C4-2B (cell line): Measurements from ENCODE around the gene SUCNR1.
A peak's percentile ranks its signal among the peaks of the same experiment; 100 is the strongest.

Source experiments
- H3K27ac ChIP-seq: fragments of 450-650 bp; 2 replicates; pipeline ENCODE4 v1.5.1; 2017
- CTCF ChIP-seq: fragments of 450-650 bp; conservative IDR thresholded peaks from 2 replicates; pipeline ENCODE4 v1.5.1; 2017; ENCODE audit warnings: mild to moderate bottlenecking
- ZFX ChIP-seq: fragments of 450-650 bp; IDR thresholded peaks from 2 replicates; pipeline ENCODE4 v1.6.1; 2017

The SUCNR1 gene

DNA sequence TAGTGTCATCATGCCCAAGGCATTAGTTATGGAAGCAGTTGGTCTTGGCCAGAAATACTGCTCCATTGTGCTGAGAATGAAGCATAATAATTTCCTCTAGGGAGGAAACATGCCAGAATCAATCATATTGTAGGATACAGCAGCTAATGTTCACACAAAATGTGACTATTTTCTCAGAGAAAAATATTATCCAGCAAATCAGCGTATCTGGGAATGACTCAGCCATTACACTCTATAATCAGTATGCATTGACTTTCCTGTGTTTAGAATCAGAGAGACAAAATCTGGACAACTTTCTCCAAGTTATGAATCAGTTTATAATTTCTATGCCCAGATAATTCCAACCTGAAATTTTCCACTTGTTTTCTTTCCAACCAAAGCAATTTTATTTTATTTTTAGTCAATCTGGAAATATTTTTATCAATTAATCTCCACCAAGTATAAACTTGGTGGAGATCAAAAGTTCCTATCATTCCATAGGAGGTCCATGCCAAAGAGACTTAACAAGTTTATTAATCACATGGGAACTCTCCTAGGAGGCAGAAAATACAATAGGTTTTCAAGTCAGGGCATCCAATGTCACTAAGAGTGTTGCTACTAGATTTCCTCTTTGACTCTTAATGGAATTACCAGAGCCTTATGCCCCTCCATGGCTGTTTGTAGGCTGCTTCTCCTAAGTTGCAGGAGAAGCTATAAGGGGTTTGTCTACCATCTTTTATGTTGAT lies 36.4 kb downstream of the SUCNR1 start:
- TF ChIP-seq CTCF, result no peak
- no peak for TF ChIP-seq ZFX
- H3K27ac ChIP-seq, result no peak overlapping the region

GRCh38 chr3:151911462-151911861 lies 38.0 kb downstream of the SUCNR1 start:
- TF ChIP-seq CTCF (no peak), ZFX (no peak)
- no peak overlapping the region for H3K27ac ChIP-seq

GRCh38 chr3:151912028-151912427 lies 38.6 kb downstream of the SUCNR1 start:
- TF ChIP-seq ZFX (no peak), CTCF (no peak)
- H3K27ac ChIP-seq, result no peak overlapping the region

- H3K27ac ChIP-seq, result no peak overlapping the region
- no peak for TF ChIP-seq CTCF
- TF ChIP-seq ZFX, result no peak
These were observed 43.3 kb downstream of the SUCNR1 start for GRCh38 chr3:151916781-151917180.

GRCh38 chr3:151918253-151919029 lies 45.0 kb downstream of the SUCNR1 start:
- H3K27ac ChIP-seq, result no peak overlapping the region
- TF ChIP-seq ZFX (no peak), CTCF (peak; percentile 87)

DNA sequence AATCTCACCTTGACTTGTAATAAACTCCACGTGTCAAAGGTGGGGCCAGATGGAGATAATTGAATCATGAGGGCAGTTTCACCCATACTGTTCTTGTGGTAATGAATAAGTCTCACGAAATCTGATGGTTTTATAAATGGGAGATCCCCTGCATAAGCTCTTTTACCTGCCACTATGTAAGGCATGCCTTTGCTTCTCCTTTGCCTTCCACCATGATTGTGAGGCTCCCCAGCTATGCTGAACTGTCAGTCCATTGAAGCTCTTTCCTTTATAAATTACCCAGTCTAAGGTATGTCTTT lies 45.5 kb downstream of the SUCNR1 start:
- no peak for TF ChIP-seq CTCF
- no peak for TF ChIP-seq ZFX
- no peak overlapping the region for H3K27ac ChIP-seq

DNA sequence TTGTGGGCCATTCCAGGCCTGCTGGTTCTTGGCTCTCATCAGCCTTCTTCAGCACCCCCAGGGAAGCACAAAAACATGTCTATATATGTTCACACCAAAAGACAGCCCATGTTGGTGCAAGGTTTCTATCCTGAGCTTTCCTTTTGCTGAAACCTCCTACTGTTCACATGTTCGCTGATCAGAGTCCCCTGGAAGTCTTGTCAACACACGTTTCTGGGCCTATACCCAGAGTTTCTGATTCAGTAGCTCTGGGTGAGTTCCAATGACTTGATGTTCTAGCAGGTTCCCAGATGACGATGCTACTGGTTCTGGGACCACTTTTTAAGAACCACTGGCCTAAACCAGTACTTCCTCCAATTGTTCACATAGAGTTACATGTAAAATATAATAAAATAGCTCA lies 46.0 kb downstream of the SUCNR1 start:
- TF ChIP-seq ZFX, result no peak
- no peak for TF ChIP-seq CTCF
- H3K27ac ChIP-seq, result no peak overlapping the region
